HG02970 (cell line): ENCODE data around the gene NUDT9.
"Not testable (repeated sequence)": the region's sequence is repeated elsewhere in the genome, so short reads cannot be mapped to it uniquely, and the experiment has no call there.

ENCODE experiments used
- ATAC-seq: cut with Tn5 transposase; IDR thresholded peaks from one replicate; pipeline ENCODE4 v1.9.1; 2021; ENCODE audit warnings: mild to moderate bottlenecking, moderate library complexity, moderate number of reproducible peaks; ENCODE audit not compliant: unreplicated experiment, low FRiP score

The NUDT9 gene

DNA sequence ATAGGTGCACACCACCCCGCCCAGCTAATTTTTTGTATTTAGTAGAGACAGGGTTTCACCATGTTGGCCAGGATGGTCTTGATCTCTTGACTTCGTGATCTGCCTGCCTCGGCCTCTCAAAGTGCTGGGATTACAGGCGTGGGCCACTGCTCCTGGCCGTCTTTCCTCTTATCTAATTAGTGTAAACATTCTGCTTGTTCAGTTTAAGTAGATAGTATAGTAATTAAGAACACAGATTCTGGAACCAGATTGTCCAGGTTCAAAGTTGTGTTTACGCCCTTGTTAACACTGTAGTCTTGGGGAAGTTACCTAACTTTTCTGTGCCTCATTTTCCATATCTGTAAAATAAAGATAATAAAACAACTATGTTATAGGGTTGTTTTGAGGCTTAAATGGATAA lies 24.0 kb downstream of the NUDT9 start:
- not testable (repeated sequence) for ATAC-seq

DNA sequence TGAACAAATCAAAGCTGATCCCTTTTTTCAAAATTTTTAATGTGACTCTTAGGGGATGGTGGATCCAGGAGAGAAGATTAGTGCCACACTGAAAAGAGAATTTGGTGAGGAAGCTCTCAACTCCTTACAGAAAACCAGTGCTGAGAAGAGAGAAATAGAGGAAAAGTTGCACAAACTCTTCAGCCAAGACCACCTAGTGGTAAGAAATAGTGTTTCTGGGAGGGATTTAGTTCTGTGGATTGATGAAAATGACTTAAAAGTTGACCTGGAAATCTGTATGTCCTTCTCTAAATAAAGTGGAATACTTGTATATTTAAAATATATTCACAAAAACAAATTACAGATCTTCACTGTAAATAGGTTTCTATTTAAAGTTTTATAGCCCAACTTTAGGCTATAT lies 29.2 kb downstream of the NUDT9 start:
- no peak for ATAC-seq

DNA sequence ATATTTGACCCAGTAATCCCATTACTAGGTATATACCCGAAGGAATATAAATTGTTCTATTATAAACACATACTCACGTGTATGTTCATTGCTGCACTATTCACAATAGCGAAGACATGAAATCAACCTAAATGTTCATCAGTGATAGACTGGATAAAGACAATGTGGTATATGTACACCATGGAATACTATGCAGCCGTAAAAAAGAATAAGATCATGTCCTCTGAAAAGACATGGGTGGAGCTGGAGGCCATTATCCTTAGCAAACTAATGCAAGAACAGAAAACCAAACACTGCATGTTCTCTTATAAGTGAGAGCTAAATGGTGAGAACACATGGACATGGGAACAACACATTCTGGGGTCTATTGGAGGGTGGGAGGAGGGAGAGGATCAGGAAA lies 36.5 kb downstream of the NUDT9 start:
- no peak for ATAC-seq

DNA sequence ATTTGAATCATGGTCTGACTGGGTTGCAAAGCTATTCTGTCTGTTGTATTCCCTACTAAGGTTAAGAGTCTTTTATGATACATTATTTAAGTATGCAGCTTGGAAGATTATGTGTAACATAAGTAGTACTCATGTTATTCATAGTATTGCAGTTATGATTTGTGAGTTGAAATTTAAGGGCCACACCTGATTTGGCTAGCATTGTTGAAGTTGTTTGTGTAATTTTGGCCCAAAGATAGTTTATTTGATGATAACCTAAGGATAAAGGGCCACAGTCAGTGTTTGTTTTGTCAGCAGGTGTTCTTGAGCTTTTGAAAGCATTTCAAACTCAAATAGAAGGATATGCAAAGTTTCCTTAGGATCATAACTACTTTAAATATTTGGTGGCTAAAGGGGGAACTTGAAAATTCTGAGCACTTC lies 38.9 kb downstream of the NUDT9 start:
- ATAC-seq = no peak

DNA sequence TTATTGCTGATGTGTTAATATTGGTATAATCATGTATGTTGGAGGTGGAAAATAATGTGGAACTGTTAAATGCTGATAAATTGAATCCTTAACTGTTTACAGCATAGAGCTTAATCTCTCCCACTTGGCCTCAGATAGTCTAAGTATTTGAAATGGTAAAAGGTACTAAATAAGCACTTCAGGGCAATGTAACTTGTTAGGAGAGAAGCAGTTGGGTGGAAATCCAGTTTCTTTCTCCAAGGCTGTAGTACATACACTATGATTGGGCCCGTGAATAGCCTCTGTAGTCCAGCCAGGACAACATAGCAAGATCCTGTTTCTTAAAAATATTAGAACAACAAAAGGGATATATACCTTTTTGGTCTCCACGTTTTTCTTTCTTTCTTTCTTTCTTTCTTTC lies 39.7 kb downstream of the NUDT9 start:
- ATAC-seq = no peak

DNA sequence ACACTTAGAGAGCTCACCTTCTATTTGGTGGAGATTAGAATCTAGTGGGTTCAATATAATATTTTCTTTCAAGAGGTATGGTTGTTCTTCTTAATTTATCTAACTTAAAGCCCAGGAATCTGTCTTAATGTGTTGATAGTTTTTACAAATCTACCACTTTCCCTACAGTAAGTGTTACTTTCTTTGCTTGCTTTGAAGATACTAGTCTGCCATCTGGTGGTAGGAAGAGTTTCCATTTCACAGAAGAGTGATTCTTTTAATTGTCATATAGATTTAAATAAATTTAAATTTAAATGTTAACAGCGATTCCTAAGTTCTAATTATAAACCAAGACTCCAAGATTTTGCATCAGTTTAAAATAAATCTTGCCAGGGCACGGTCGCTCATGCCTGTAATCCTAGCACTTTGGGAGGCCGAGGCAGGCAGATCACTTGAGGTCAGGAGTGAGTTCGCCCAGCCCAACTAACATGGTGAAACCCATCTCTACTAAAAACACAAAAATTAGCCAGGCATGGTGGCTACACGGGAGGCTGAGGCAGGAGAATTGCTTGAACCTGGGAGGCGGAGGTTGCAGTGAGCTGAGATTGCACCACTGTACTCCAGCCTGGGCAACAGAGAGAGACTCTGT lies 43.5 kb downstream of the NUDT9 start:
- ATAC-seq = no peak

- no peak for ATAC-seq
Measured at GRCh38 chr4:87469390-87469789, 47.0 kb downstream of the NUDT9 start.

DNA sequence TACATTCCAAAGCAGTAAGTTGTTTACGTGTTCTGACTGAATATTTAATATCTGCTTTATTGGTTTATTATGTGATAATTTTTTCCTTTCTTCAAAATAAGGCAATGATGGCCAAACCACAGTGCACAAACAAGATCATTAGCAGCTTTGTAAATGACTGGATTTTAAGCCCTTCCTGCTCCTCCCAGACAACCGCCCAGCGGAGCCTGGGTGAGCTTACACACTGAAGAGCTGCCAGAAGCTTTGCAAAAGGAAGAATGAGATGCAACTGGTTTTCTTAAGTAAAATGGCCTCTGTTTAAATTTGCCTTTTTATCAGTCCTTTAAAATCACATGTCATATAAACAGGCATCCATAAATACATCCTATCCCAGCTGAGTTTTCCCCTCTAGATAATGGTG lies 54.6 kb downstream of the NUDT9 start:
- ATAC-seq = no peak

DNA sequence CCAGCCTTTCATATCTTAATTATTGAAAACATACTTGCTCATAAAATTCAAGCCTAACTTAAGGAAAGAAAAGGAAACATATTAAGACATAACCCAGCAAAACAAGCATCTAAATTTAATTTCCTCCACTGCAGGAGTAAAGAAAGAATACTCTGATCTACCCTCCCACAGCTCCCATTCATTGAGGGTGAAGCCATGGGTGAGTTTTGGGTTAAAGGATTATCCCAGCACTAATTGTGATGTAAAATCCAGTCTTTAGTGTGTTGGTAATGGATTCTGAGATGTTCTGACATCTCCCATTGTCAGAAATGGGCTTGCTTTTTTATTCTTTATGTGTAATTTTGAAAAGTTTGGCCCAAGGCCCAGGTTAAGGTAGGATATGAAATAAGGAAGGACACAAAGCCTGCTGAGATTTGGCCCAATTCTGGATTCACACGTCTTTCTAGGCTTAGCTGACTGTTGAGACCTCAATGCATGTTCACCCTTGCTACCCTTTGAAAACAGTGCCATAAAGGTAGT lies 56.4 kb downstream of the NUDT9 start:
- ATAC-seq = no peak

GRCh38 chr4:87481377-87481776 lies 59.0 kb downstream of the NUDT9 start:
- no peak for ATAC-seq

DNA sequence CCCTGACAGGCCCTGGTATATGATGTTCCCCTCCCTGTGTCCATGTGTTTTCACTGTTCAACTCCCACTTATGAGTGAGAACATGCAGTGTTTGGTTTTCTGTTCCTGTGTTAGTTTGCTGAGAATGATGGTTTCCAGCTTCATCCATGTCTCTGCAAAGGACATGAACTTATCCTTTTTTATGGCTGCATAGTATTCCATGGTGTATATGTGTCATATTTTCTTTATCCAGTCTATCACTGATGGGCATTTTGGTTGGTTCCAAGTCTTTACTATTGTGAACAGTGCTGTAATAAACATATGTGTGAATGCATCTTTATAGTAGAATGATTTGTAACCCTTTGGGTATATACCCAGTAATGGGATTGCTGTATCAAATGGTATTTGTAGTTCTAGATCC lies 60.9 kb downstream of the NUDT9 start:
- not testable (repeated sequence) for ATAC-seq

DNA sequence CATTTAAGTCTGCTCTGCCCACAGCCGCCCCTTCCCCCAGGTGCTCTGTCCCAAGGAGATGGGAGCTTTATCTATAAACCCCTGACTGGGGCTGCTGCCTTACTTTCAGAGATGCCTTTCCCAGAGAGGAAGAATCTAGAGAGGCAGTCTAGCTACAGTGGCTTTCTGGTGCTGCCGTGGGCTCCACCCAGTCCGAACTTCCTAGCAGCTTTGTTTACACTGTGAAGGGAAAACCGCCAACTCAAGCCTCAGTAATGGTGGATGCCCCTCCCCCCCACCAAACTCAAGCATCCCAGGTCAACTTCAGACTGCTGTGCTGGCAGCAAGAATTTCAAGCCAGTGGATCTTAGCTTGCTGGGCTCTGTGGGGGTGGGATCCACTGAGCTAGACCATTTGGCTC lies 66.3 kb downstream of the NUDT9 start:
- not testable (repeated sequence) for ATAC-seq

GRCh38 chr4:87489678-87490077 lies 67.3 kb downstream of the NUDT9 start:
- ATAC-seq = no peak

GRCh38 chr4:87490664-87491369 lies 68.4 kb downstream of the NUDT9 start:
- no peak for ATAC-seq

GRCh38 chr4:87491436-87491835 lies 69.1 kb downstream of the NUDT9 start:
- no peak for ATAC-seq

- ATAC-seq = not testable (repeated sequence)
Measured at GRCh38 chr4:87491851-87492250, 69.5 kb downstream of the NUDT9 start.

- ATAC-seq = no peak
Measured at GRCh38 chr4:87493115-87493514, 70.7 kb downstream of the NUDT9 start.

DNA sequence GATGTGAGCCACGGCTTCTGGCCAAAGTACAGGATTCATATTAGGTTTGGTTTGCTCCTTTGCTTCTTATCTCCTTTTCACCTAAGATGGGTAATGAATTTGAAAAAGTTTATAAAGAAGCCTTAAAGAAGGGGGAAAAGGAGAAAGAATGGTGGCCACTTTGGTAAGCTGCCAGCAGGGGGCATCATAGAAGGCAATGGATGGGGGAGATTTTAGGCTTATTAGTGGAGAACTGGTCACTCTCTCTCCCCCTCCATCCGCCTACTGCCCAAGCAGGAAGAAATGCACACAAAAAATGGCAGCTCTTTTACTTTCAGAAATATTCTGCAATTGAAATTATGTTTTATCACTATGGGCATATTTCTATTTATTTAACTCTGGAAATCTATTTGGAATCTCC lies 74.8 kb downstream of the NUDT9 start:
- ATAC-seq = no peak

- no peak for ATAC-seq
Measured at GRCh38 chr4:87497578-87497977, 75.2 kb downstream of the NUDT9 start.

- ATAC-seq = no peak
Measured at GRCh38 chr4:87498446-87498900, 76.1 kb downstream of the NUDT9 start.

DNA sequence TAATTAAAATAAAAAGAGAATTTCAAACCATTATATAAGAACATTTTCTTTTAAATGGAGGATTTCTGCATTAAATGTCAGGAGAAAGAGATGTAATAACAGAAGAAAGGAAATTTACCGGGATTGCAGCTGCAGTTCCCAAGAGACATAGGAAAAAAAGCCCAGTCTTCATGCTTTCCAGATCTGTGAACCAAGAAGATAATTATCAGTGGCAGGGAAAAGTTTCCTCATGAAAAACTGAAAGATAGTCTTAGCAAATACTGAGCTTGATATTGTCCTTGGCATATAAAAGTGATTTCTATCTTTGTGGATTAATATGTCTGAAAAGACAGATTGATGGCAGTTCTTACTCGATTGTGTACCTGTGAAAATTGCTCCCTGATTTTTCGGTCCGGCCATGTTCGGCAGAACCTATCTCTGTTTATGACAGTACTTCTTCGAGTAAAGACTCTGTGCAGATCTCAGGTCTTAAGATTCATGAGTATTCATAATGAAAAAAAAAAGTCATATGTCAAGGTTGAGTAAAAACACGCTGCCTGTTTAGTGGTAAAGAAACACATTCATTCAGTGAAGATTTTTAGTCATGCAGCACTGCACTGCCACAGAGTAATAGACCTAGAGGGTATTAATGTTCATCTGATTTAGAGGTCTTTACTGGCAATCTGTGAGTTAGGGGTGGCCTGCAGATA lies 77.2 kb downstream of the NUDT9 start:
- peak; percentile 74 for ATAC-seq
